GM23338 (cell line): ENCODE results near the gene YES1.

Experiments used
- CREB1 ChIP-seq: fragments of 250-450 bp; sonication (Bioruptor Pico); IDR thresholded peaks from 2 replicates; pipeline ENCODE4 v1.5.0; 2020; ENCODE audit warnings: low read depth, mild to moderate bottlenecking, moderate library complexity
- EZH2 ChIP-seq: fragments of 200-600 bp; sonication (generic); IDR thresholded peaks from one replicate; pipeline ENCODE4 v1.8.0; 2017; ENCODE audit warnings: antibody characterized with exemption, mild to moderate bottlenecking, low read depth; ENCODE audit not compliant: unreplicated experiment
- EZH2phosphoT487 ChIP-seq: fragments of 200-600 bp; sonication (generic); IDR thresholded peaks from one replicate; pipeline ENCODE4 v1.8.1; 2018; ENCODE audit warnings: antibody characterized with exemption; ENCODE audit not compliant: unreplicated experiment
- POLR2AphosphoS5 ChIP-seq: IDR thresholded peaks from 2 replicates; pipeline ENCODE4 v1.6.1; 2016; ENCODE audit warnings: antibody characterized with exemption, low read depth
- ZNF114 ChIP-seq: fragments of 250-450 bp; sonication (Bioruptor Pico); IDR thresholded peaks from 2 replicates; pipeline ENCODE4 v1.5.0; 2020; ENCODE audit warnings: mild to moderate bottlenecking, moderate library complexity
- TF ChIP-seq, protein P1 (sequence below), 2 experiments: fragments of 200-600 bp in 1 of 2; sonication (generic) in 1 of 2; conservative IDR thresholded peaks; 2 replicates each; pipeline versions ENCODE4 v1.5.1 to v1.6.1; 2016 to 2017; ENCODE audit warnings: antibody characterized with exemption in 2 of 2, low read depth in 2 of 2, mild to moderate bottlenecking in 2 of 2, moderate library complexity in 1 of 2

GRCh38 chr18:777021-777420, 35.0 kb downstream of the YES1 start:
- no peak for TF ChIP-seq EZH2phosphoT487
- TF ChIP-seq POLR2AphosphoS5: no peak
- TF ChIP-seq CREB1 (CRISPR knock-in tag): no peak
- no peak for TF ChIP-seq EZH2
- TF ChIP-seq, protein P1, sequence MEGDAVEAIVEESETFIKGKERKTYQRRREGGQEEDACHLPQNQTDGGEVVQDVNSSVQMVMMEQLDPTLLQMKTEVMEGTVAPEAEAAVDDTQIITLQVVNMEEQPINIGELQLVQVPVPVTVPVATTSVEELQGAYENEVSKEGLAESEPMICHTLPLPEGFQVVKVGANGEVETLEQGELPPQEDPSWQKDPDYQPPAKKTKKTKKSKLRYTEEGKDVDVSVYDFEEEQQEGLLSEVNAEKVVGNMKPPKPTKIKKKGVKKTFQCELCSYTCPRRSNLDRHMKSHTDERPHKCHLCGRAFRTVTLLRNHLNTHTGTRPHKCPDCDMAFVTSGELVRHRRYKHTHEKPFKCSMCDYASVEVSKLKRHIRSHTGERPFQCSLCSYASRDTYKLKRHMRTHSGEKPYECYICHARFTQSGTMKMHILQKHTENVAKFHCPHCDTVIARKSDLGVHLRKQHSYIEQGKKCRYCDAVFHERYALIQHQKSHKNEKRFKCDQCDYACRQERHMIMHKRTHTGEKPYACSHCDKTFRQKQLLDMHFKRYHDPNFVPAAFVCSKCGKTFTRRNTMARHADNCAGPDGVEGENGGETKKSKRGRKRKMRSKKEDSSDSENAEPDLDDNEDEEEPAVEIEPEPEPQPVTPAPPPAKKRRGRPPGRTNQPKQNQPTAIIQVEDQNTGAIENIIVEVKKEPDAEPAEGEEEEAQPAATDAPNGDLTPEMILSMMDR (conservative IDR thresholded peaks at IDR 0.05; ENCODE audit: low read depth in 2 of 2): no peak
- TF ChIP-seq ZNF114: no peak
